GM18870 (cell line): ENCODE measurements around the gene NIPBL.

ENCODE experiments used
- ATAC-seq: cut with Tn5 transposase; IDR thresholded peaks from one replicate; pipeline ENCODE4 v1.9.1; 2021; ENCODE audit warnings: moderate library complexity; ENCODE audit not compliant: unreplicated experiment

NIPBL gene

GRCh38 chr5:37014321-37014720 lies 137.8 kb downstream of the NIPBL start:
- no peak for ATAC-seq

GRCh38 chr5:37015795-37016666 lies 139.5 kb downstream of the NIPBL start:
- no peak for ATAC-seq

- ATAC-seq: no peak
Measured at GRCh38 chr5:37028910-37029309, 152.3 kb downstream of the NIPBL start.

DNA sequence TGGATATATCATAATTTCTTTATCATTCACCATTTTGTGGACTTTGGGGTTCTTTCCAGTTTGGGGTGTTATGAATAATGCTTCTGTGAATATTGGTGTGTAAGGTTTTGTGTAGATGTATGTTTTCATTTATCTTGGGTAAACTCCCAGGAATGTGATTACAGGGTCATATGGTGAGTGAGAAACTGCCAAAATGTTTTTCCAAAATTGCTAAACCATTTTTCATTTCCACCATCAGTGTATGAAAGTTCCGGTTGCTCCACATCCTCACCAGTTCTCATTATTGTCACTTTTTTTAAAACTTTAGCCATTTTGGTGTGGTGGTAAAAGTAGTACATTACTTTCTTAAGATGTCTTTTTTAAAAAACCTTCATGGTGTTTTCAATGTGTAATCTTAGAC lies 152.9 kb downstream of the NIPBL start:
- no peak for ATAC-seq

GRCh38 chr5:37034955-37035354 lies 158.4 kb downstream of the NIPBL start:
- ATAC-seq: no peak

- no peak for ATAC-seq
Measured at GRCh38 chr5:37037840-37038239, 161.3 kb downstream of the NIPBL start.

GRCh38 chr5:37039824-37040223 lies 163.3 kb downstream of the NIPBL start:
- no peak for ATAC-seq

GRCh38 chr5:37043693-37044092 lies 167.1 kb downstream of the NIPBL start:
- no peak for ATAC-seq

DNA sequence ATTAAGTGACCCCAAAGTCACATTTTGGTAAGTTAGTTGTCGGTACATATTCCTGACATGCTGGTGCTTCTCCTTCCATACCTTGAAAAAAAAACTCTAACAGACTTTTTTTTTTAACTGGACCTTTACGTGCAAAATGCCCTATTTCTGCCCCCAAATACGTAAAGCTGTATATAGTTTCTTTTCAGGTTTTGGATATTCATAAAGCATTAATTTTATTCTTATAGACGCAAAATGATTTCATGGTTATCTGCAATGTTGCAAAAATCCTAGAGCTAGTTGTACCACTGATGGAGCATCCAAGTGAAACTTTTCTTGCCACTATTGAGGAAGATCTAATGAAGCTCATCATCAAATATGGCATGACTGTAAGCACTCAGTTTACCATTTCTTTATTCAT lies 167.6 kb downstream of the NIPBL start:
- ATAC-seq: no peak

DNA sequence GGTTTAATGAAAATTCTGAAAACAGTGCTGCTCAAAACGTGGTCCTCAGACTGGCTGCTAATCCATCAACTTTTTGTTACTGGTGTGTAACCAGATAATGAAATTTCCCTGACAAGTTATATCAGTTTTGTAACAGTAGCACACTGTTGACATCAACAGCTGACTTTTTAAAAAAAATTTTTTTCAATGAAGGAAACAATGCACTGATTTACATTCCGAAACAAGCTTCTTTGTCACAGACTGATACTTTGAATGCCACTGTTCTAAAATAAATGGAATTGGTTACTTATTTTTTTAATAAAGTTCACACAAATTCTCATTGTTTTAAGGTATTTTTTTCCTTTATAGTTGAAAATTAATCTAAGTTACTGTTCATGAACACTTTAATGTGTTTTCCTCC lies 169.1 kb downstream of the NIPBL start:
- no peak for ATAC-seq

DNA sequence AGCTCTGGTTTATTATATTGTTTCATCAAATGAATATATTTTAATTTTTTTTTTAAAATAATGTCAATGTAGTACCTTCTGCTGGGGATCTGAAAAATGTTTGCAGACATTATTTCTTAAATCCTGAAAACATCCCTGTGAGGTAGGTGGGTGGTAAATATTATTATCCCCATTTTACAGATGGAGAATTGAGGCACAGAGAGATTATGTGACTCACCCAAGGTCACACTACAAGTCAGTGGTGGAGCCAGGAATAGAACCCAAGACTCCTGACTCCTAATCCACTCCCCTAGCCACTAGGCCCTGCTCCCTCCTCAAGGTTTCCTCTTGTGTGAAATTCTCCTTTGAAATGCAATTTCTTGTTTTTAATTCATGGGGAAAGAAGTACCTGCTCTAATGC lies 171.4 kb downstream of the NIPBL start:
- no peak for ATAC-seq

- no peak for ATAC-seq
Measured at GRCh38 chr5:37054391-37054790, 177.8 kb downstream of the NIPBL start.

DNA sequence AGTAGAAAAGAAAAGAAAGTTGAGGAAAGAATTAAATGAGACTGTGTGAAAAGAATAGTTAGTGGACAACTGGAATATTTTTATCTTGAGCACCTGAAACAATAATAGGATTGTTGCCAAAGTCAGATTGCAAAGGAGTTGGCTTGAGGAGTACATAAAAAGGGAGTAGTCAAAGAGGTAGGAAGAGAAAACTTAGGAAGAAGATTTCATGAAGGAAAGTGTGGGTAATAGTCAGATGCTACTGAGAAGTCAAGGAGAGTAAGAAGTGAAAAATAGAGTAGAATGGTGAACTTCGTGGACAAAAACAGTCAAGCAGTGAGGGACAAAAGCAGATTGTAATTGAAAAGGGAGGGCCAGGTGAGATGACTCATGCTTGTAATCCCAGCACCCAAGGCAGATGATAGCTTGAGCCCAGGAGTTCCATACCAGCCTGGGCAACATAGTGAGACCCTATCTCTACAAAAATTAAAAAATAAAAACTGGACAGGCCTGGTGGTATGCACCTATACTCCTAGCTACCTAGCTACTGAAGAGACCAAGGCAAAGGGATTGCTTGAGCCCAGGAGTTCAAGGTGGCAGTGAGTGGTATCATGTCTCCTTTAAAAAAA lies 178.9 kb downstream of the NIPBL start:
- no peak for ATAC-seq

DNA sequence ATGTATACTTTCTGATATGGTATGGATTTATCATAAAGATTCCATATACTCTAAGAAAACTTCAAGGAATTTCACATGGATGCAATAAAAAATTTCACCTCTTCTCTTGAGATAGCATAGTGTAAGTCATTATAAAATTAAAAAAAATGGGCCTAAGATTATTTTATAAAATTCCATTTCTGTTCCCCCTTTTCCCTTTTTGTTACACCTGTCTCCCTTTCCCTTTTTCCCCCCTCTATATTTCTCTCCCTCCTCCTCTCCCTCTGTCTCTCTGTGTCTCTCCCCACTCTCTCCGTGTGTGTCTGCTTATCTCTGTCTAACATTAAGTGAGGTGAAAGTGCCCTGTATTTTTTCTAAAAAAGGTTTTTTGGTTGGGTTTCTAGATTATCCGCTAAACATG lies 180.2 kb downstream of the NIPBL start:
- ATAC-seq: no peak

- ATAC-seq: no peak
Measured at GRCh38 chr5:37060030-37060429, 183.5 kb downstream of the NIPBL start.

- no peak for ATAC-seq
Measured at GRCh38 chr5:37063739-37064138, 187.2 kb downstream of the NIPBL start.

GRCh38 chr5:37064442-37064841 lies 187.9 kb downstream of the NIPBL start:
- ATAC-seq: no peak

- no peak for ATAC-seq
Measured at GRCh38 chr5:37071487-37071886, 194.9 kb downstream of the NIPBL start.

DNA sequence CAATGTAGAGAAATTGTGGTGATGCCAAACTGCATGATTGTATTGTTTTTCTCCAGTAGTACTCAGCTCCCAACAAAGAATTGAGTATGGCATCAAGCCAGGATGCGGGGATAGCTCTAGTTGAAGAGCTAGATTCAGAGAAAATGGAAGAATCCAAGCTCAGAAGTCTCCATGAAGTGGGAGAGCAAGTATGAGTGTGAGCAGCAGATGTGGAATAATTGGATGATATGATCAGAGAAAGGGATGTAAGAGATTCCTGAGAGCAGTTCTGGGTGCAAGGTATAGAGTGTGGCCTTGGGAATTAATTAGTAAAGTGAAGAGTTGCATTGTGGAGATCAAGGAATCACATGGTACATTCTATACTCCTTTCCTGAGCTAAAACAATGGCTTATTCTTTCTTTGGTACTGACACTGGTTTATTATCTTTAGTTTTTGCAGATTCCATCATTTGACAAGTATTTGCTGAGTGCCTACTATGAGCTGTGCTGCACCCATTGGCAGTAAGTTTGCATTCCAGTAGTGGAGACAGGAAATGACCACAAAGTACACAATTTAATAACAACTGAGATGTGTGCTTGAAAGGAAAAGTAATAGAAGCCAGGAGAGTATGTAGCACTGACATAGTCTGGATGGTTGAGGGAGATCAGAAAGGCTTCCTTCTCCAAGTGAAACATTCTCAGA lies 195.5 kb downstream of the NIPBL start:
- no peak for ATAC-seq

- no peak for ATAC-seq
Measured at GRCh38 chr5:37075399-37075950, 198.9 kb downstream of the NIPBL start.

DNA sequence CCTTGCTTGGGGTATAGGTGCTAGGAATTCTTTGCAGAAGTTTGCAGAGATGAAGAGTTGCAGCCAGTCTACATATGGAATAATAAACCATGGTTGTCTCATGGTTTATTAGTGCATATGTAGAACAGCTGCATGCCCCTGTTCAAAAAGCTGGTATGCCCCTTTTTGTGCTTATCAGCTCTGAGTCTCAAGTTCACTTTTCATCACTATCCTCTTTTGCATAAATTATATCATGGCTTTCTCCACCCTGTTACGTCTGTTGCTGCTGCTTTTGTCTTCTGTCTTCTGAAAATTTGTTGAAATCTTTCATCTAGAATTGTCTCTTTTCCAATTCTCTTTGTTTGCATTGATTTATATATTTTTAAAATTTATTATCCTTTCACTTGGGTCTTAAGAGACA lies 200.6 kb downstream of the NIPBL start:
- ATAC-seq: no peak

DNA sequence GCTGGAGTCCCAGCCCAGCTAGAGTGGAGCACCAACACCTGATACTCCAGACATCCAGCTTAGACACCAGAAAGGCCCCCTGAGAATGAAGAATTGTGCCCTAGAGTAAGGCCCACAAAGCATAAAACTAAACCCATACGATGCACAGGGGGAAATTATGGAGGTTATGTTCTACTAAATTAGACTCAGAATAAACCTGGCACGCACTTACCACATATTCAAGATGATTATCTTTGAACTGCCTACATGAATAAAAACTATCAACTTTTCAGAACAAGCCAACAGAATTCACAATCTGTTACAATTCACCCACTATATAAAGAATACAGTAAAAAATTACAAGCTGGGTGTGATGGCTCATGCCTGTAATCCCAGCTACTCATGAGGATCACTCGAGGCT lies 204.1 kb downstream of the NIPBL start:
- no peak for ATAC-seq
